Ectodermal cell (in vitro differentiated cells): ENCODE measurements around the gene STXBP6. TPM values are rescaled to one million over a fixed set of nuclear protein-coding genes. Genes with fewer than 3 reads are reported as not detected.

Experiments used
- H3K27ac ChIP-seq: 2 replicates; pipeline ENCODE4 v1.7.0; 2013; ENCODE audit warnings: mild to moderate bottlenecking, low read depth, low read length; ENCODE audit not compliant: insufficient read depth, poor library complexity, severe bottlenecking
- H3K27me3 ChIP-seq: 2 replicates; pipeline ENCODE4 v1.7.0; 2013; ENCODE audit warnings: mild to moderate bottlenecking, low read length; ENCODE audit not compliant: insufficient read depth, control insufficient read depth, poor library complexity, severe bottlenecking
- H3K36me3 ChIP-seq: one replicate; pipeline ENCODE4 v1.7.0; 2013; ENCODE audit warnings: low read length; ENCODE audit not compliant: control insufficient read depth, insufficient read depth
- H3K4me1 ChIP-seq: one replicate; pipeline ENCODE4 v1.7.0; 2013; ENCODE audit warnings: low read length; ENCODE audit not compliant: control insufficient read depth, insufficient read depth
- H3K4me3 ChIP-seq: 2 replicates; pipeline ENCODE4 v1.7.0; 2013; ENCODE audit warnings: low read depth, low read length, control low read depth; ENCODE audit not compliant: insufficient read depth
- H3K9me3 ChIP-seq: 2 replicates; pipeline ENCODE4 v1.7.0; 2013; ENCODE audit warnings: mild to moderate bottlenecking, low read length, moderate library complexity; ENCODE audit not compliant: control insufficient read depth
- WGBS, 2 experiments: methylation state at CpG; one replicate each; pipeline ENCODE4 v1.1.7; 2013; ENCODE audit warnings: missing lambda C conversion rate in 2 of 2; 5-methylcytosine and 5-hydroxymethylcytosine counted together
- polyA plus RNA-seq, 4 experiments: library from polyadenylated mRNA; stranded (reverse); fragments of 50-300 nt; gene quantifications; one replicate each; pipeline ENCODE4 v1.2.3, GENCODE V29; 2013

The STXBP6 gene
- 12.2 TPM for polyA plus RNA-seq (2013, experiment 1 of 4)
- 10.7 TPM for polyA plus RNA-seq (2013, experiment 2 of 4)
- polyA plus RNA-seq (2013, experiment 3 of 4) = 6.8 TPM
- polyA plus RNA-seq (2013, experiment 4 of 4) = 7.8 TPM

- Histone ChIP-seq H3K4me3 (peak within 1 kb of the TSS; percentile 63), H3K4me1 (no peaks in the 10 kb centered on the region), H3K9me3 (no peaks in the 10 kb centered on the region), H3K27ac (no peak within 1 kb of the TSS), H3K36me3 (no peaks in the 10 kb centered on the region), H3K27me3 (peaks cover 58% of the 10 kb centered on the region)
- WGBS, 2 experiments = 0% methylated on average over 82 of the region's 82 CpGs
Measured at GRCh38 chr14:25049568-25050268, at the start of gene STXBP6. STXBP6 (minus strand) TSS chr14:25050147; CDS start chr14:24974818, 75,329 bp downstream.

- WGBS, 2 experiments = 83 to 89% methylated on average over 2 of the region's 2 CpGs
- no peak overlapping the region for H3K4me3 ChIP-seq
- H3K27me3 ChIP-seq = no peaks in the 10 kb centered on the region
- H3K27ac ChIP-seq = peak overlapping the region; percentile 1
- no peaks in the 10 kb centered on the region for H3K36me3 ChIP-seq
- H3K4me1 ChIP-seq = no peaks in the 10 kb centered on the region
- no peaks in the 10 kb centered on the region for H3K9me3 ChIP-seq
Measured at GRCh38 chr14:25097120-25097519, 47.2 kb upstream of the STXBP6 start.

GRCh38 chr14:25095736-25096437 is 45.9 kb upstream of the STXBP6 start:
- no peaks in the 10 kb centered on the region for H3K27me3 ChIP-seq
- H3K4me3 ChIP-seq = no peak overlapping the region
- no peak overlapping the region for H3K27ac ChIP-seq
- WGBS, 2 experiments = 85 to 91% methylated on average over 5 of the region's 5 CpGs
- H3K4me1 ChIP-seq = peaks cover 3% of the 10 kb centered on the region
- H3K9me3 ChIP-seq = no peaks in the 10 kb centered on the region
- H3K36me3 ChIP-seq = no peaks in the 10 kb centered on the region

GRCh38 chr14:25094171-25094907 is 44.4 kb upstream of the STXBP6 start:
- Histone ChIP-seq H3K27me3 (no peaks in the 10 kb centered on the region), H3K4me1 (peaks cover 3% of the 10 kb centered on the region), H3K36me3 (no peaks in the 10 kb centered on the region), H3K9me3 (no peaks in the 10 kb centered on the region), H3K4me3 (no peak overlapping the region), H3K27ac (no peak overlapping the region)
- 77 to 82% methylated on average over 9 of the region's 9 CpGs for WGBS, 2 experiments

- 91 to 92% methylated on average over 4 of the region's 4 CpGs for WGBS, 2 experiments
- Histone ChIP-seq H3K4me1 (peaks cover 3% of the 10 kb centered on the region), H3K36me3 (no peaks in the 10 kb centered on the region), H3K27ac (no peak overlapping the region), H3K9me3 (no peaks in the 10 kb centered on the region), H3K4me3 (no peak overlapping the region), H3K27me3 (no peaks in the 10 kb centered on the region)
Measured at GRCh38 chr14:25092258-25092740, 42.4 kb upstream of the STXBP6 start.

GRCh38 chr14:25090716-25091454 is 40.9 kb upstream of the STXBP6 start:
- Histone ChIP-seq H3K4me1 (peaks cover 3% of the 10 kb centered on the region), H3K4me3 (no peak overlapping the region), H3K27ac (no peak overlapping the region), H3K9me3 (no peaks in the 10 kb centered on the region), H3K27me3 (no peaks in the 10 kb centered on the region), H3K36me3 (no peaks in the 10 kb centered on the region)
- 85 to 87% methylated on average over 3 of the region's 3 CpGs for whole genome bisulfite sequencing, 2 experiments

- H3K9me3 ChIP-seq = no peaks in the 10 kb centered on the region
- peaks cover 3% of the 10 kb centered on the region for H3K4me1 ChIP-seq
- no peaks in the 10 kb centered on the region for H3K27me3 ChIP-seq
- 89 to 98% methylated on average over 2 of the region's 2 CpGs for WGBS, 2 experiments
- H3K4me3 ChIP-seq = no peak overlapping the region
- H3K27ac ChIP-seq = no peak overlapping the region
- no peaks in the 10 kb centered on the region for H3K36me3 ChIP-seq
Measured at GRCh38 chr14:25090256-25090655, 40.3 kb upstream of the STXBP6 start.

GRCh38 chr14:25089496-25089895 is 39.5 kb upstream of the STXBP6 start:
- no peak overlapping the region for H3K4me3 ChIP-seq
- peaks cover 3% of the 10 kb centered on the region for H3K4me1 ChIP-seq
- WGBS, 2 experiments = 92 to 100% methylated on average over 1 of the region's 1 CpG
- no peak overlapping the region for H3K27ac ChIP-seq
- H3K9me3 ChIP-seq = no peaks in the 10 kb centered on the region
- H3K36me3 ChIP-seq = no peaks in the 10 kb centered on the region
- no peaks in the 10 kb centered on the region for H3K27me3 ChIP-seq

GRCh38 chr14:25086821-25087396 is 37.0 kb upstream of the STXBP6 start:
- Histone ChIP-seq H3K4me3 (no peak overlapping the region), H3K4me1 (peaks cover 3% of the 10 kb centered on the region), H3K27me3 (no peaks in the 10 kb centered on the region), H3K36me3 (no peaks in the 10 kb centered on the region), H3K9me3 (no peaks in the 10 kb centered on the region), H3K27ac (no peak overlapping the region)
- 100% methylated on average over 1 of the region's 2 CpGs for WGBS, 2 experiments
